GM21367 (cell line): ENCODE measurements around the gene MLLT1.

Experiments
- ATAC-seq: cut with Tn5 transposase; IDR thresholded peaks from one replicate; pipeline ENCODE4 v1.9.1; 2021; ENCODE audit not compliant: unreplicated experiment

The MLLT1 gene

GRCh38 chr19:6172074-6172863, 107.5 kb downstream of the MLLT1 start:
- no peak for ATAC-seq

- no peak for ATAC-seq
Observed at GRCh38 chr19:6167115-6167514, 112.7 kb downstream of the MLLT1 start.

- no peak for ATAC-seq
Observed at GRCh38 chr19:6164906-6165531, 114.8 kb downstream of the MLLT1 start.

- ATAC-seq: no peak
Observed at GRCh38 chr19:6161271-6161850, 118.4 kb downstream of the MLLT1 start.
